ENCODE measurements around the gene NUDT15. TPM values are rescaled to one million over a fixed set of nuclear protein-coding genes. Genes with fewer than 3 reads are reported as not detected.

The NUDT15 gene
- total RNA-seq, 4 donors from 2014 or later, result 3.7 to 11.9 (median 8.2) TPM

- no peaks in the 10 kb centered on the region for H3K4me1 ChIP-seq
- no peaks in the 10 kb centered on the region for H3K9me3 ChIP-seq
- TF ChIP-seq POLR2A (IDR thresholded peaks at IDR 0.05) (no peak), CTCF (IDR thresholded peaks at IDR 0.05) (no peak)
- H3K27me3 ChIP-seq, result no peaks in the 10 kb centered on the region
- no peak overlapping the region for H3K4me3 ChIP-seq
- H3K27ac ChIP-seq, result no peak overlapping the region
- no peak for DNase-seq
- H3K36me3 ChIP-seq, result no peaks in the 10 kb centered on the region
Measured at GRCh38 chr13:48029859-48030258, 7.7 kb upstream of the NUDT15 start.

DNA sequence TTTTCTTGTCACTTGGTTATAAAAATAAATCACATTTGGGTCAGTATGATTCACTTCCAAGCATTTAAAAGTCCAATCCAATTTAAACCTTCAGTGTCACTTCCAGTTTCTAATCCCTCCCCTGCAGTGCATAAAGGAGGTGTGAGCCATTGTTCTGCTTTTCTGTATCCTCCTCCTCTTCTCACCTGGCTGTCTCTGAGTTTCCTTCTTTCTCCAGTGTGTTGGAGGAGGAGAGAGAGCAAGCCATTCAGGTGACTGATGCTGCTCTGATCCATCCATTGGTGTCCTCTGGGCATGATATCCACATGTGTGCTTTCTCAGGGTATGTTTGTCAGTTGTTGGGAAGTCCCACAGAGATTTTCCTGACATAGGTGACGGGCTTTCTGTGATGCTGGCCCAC, 1.2 kb downstream of the NUDT15 start:
- Histone ChIP-seq H3K27me3 (no peaks in the 10 kb centered on the region), H3K27ac (peak overlapping the region; percentile 89 to 98 (median 95)), H3K4me3 (no peak overlapping the region), H3K4me1 (peaks cover 0 to 18% (median 5%) of the 10 kb centered on the region in 4 donors), H3K36me3 (peaks cover 0 to 6% (median 0%) of the 10 kb centered on the region in 3 donors), H3K9me3 (no peaks in the 10 kb centered on the region)
- DNase-seq, result no peak
- TF ChIP-seq CTCF (IDR thresholded peaks at IDR 0.05) (no peak), POLR2A (IDR thresholded peaks at IDR 0.05) (no peak)

GRCh38 chr13:48040049-48040448, 2.5 kb downstream of the NUDT15 start:
- H3K4me1 ChIP-seq, result peaks cover 0 to 24% (median 5%) of the 10 kb centered on the region in 4 donors
- peak overlapping the region in 2 of 4 donors; percentile 64 to 98 for H3K27ac ChIP-seq
- DNase-seq, result no peak
- H3K4me3 ChIP-seq, result no peak overlapping the region
- peak in 1 of 6 experiments; percentile 4 for TF ChIP-seq CTCF (IDR thresholded peaks at IDR 0.05)
- TF ChIP-seq POLR2A (IDR thresholded peaks at IDR 0.05), result no peak
- peaks cover 0 to 6% (median 0%) of the 10 kb centered on the region in 3 donors for H3K36me3 ChIP-seq
- H3K9me3 ChIP-seq, result no peaks in the 10 kb centered on the region
- H3K27me3 ChIP-seq, result no peaks in the 10 kb centered on the region

- H3K4me1 ChIP-seq, result peaks cover 0 to 24% (median 5%) of the 10 kb centered on the region in 4 donors
- H3K4me3 ChIP-seq, result no peak overlapping the region
- peak overlapping the region in 2 of 4 donors; percentile 31 to 98 for H3K27ac ChIP-seq
- TF ChIP-seq CTCF (IDR thresholded peaks at IDR 0.05) (no peak), POLR2A (IDR thresholded peaks at IDR 0.05) (no peak)
- peaks cover 0 to 6% (median 0%) of the 10 kb centered on the region in 3 donors for H3K36me3 ChIP-seq
- H3K9me3 ChIP-seq, result no peaks in the 10 kb centered on the region
- no peaks in the 10 kb centered on the region for H3K27me3 ChIP-seq
- no peak for DNase-seq
Measured at GRCh38 chr13:48040896-48041295, 3.4 kb downstream of the NUDT15 start.

GRCh38 chr13:48042894-48043293, 5.4 kb downstream of the NUDT15 start:
- Histone ChIP-seq H3K4me3 (no peak overlapping the region), H3K27ac (peak overlapping the region in 3 of 4 donors; percentile 23 to 75 (median 66)), H3K4me1 (peaks cover 0 to 16% (median 0%) of the 10 kb centered on the region in 4 donors), H3K27me3 (no peaks in the 10 kb centered on the region), H3K9me3 (no peaks in the 10 kb centered on the region), H3K36me3 (peaks cover 0 to 6% (median 0%) of the 10 kb centered on the region in 3 donors)
- DNase-seq, result peak in 1 of 3 donors; percentile 61
- no peak for TF ChIP-seq POLR2A (IDR thresholded peaks at IDR 0.05)
- TF ChIP-seq CTCF (IDR thresholded peaks at IDR 0.05), result no peak

Measured in Peyer's patch (tissue), 4 donors.